Transverse colon (tissue), 4 donors: ENCODE measurements around the gene SUPV3L1. TPM values are rescaled to one million over a fixed set of nuclear protein-coding genes. Genes with fewer than 3 reads are reported as not detected.
"Not testable (repeated sequence)": the region's sequence is repeated elsewhere in the genome, so short reads cannot be mapped to it uniquely, and the experiment has no call there.

Experiments used
- DNase-seq: peaks from one replicate; pipeline ENCODE4 v3.0.0-alpha.2; 2019
- H3K27ac ChIP-seq, 4 donors: fragments of 200-600 bp; sonication (generic); 2 replicates each; pipeline ENCODE4 v1.5.1; 2016 to 2018; ENCODE audit warnings: inconsistent platforms in 4 of 4
- H3K27me3 ChIP-seq: fragments of 200-600 bp; sonication (generic); 2 replicates; pipeline ENCODE4 v1.5.1; 2017; ENCODE audit warnings: inconsistent platforms
- H3K36me3 ChIP-seq, 4 donors: fragments of 200-600 bp; sonication (generic); 2 replicates each; pipeline ENCODE4 v1.5.1; 2017 to 2019; ENCODE audit warnings: inconsistent platforms in 4 of 4
- H3K4me1 ChIP-seq, 4 donors: fragments of 200-600 bp; sonication (generic); 2 replicates each; pipeline ENCODE4 v1.5.1; 2017 to 2020; ENCODE audit warnings: inconsistent platforms in 4 of 4
- H3K4me3 ChIP-seq, 4 donors: fragments of 200-600 bp; sonication (generic); 1 replicate in 1 of 4; 2 replicates in 3 of 4; pipeline versions ENCODE4 v1.5.1 to v1.6.1; 2017 to 2019; ENCODE audit warnings: inconsistent platforms in 4 of 4
- H3K9me3 ChIP-seq, 2 donors: fragments of 200-600 bp; sonication (generic); 2 replicates each; pipeline ENCODE4 v1.5.1; 2017 to 2019; ENCODE audit warnings: inconsistent platforms in 2 of 2
- EP300 ChIP-seq: sonication (generic); formaldehyde crosslinking; IDR thresholded peaks from one replicate; pipeline ENCODE4 v1.6.1; 2017; ENCODE audit warnings: antibody characterized with exemption, low read depth
- POLR2A ChIP-seq: fragments of 450-650 bp; IDR thresholded peaks from one replicate; pipeline ENCODE4 v1.6.1; 2016; ENCODE audit warnings: antibody characterized with exemption, mild to moderate bottlenecking, moderate library complexity
- POLR2AphosphoS5 ChIP-seq, 3 donors: sonication (generic); formaldehyde crosslinking; IDR thresholded peaks; one replicate each; pipeline ENCODE4 v1.6.1; 2016; ENCODE audit warnings: antibody characterized with exemption in 3 of 3
- WGBS, 2 donors: methylation state at CpG; one replicate each; pipeline ENCODE4 v1.1.5; 2018; ENCODE audit warnings: low coverage in 1 of 2; 5-methylcytosine and 5-hydroxymethylcytosine counted together
- in situ Hi-C, 4 donors: fragments of 200-750 bp; cut with MboI; loops; one replicate each; pipeline versions ENCODE4 v1.15.0 to v1.15.1; 2017; ENCODE audit warnings: low sequenced_read_pairs in 3 of 4, low pct_ligation_motif_present in 1 of 4, low pct_unique_long_range_greater_than_20kb in 1 of 4
- intact Hi-C: fragments of 100-400 bp; cut with DNase I; formaldehyde crosslinking; loops from one replicate; pipeline ENCODE4 v1.15.1; 2023; ENCODE audit warnings: low total_unique reads
- total RNA-seq, 4 donors: library from RNA; depleted of rRNA; stranded (reverse); fragments of >200 nt; gene quantifications; one replicate each; pipeline ENCODE4 v1.1.0, GENCODE V29; 2016
- TF ChIP-seq, protein P1 (sequence below), 5 experiments: fragments of 200-600 bp in 3 of 5; fragments of 450-650 bp in 2 of 5; sonication (generic) in 3 of 5; IDR thresholded peaks; 1 replicate in 2 of 5; 2 replicates in 3 of 5; pipeline ENCODE4 v1.5.1; 2016 to 2017; ENCODE audit warnings: antibody characterized with exemption in 5 of 5, inconsistent platforms in 3 of 5, mild to moderate bottlenecking in 2 of 5, moderate library complexity in 1 of 5

Gene SUPV3L1
- total RNA-seq, result 10 to 100 TPM; 15.3 to 34.0 (median 26.7) TPM

DNA sequence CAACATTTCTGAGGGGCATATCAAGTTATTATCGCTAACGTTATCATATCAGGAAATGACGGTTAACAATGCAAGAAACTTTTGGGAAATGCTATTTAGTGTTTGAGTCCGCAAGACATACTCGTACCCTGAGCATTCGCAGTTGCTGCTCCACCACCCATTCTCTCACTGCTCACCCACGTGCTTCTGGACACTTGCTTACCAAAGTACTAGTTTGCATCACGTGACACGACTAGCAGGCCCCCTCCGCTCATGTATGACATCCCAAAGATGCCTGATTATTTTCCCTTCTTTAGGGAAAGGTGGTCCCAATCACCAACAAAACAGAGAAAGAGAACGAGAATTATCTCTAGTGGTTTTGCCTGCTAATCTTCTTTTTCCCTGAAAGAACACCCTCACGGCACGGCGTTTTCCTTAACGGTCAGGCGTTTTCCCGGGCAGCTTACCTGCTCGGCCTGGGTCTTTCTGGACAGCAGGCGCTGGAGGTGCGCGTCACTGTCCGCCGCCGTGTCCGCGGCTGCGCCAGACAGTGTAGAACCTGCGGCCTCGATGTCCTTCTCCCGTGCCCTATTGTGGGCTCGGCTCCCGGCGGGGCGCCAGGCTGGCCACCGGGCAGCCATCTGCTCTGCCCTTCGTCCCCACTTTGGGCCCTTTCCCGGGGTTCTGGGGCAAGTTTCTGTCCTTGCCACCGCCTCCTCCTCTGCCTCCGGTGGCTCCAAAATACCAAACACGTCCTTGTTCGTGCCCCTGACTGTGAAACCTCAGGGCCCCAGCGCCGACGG lies at the start of gene SUPV3L1:
SUPV3L1 (plus strand) TSS at position 492 of the 782 bp plus-strand sequence; CDS start at position 550, 58 bp downstream.
- Histone ChIP-seq H3K4me1 (peaks cover 10 to 23% (median 19%) of the 10 kb centered on the region in 4 donors), H3K27ac (peak within 1 kb of the TSS; percentile 87 to 96 (median 91)), H3K36me3 (peaks cover 0 to 8% (median 0%) of the 10 kb centered on the region in 4 donors), H3K27me3 (no peaks in the 10 kb centered on the region), H3K9me3 (no peaks in the 10 kb centered on the region), H3K4me3 (peak within 1 kb of the TSS; percentile 91 to 99 (median 97))
- TF ChIP-seq, protein P1, sequence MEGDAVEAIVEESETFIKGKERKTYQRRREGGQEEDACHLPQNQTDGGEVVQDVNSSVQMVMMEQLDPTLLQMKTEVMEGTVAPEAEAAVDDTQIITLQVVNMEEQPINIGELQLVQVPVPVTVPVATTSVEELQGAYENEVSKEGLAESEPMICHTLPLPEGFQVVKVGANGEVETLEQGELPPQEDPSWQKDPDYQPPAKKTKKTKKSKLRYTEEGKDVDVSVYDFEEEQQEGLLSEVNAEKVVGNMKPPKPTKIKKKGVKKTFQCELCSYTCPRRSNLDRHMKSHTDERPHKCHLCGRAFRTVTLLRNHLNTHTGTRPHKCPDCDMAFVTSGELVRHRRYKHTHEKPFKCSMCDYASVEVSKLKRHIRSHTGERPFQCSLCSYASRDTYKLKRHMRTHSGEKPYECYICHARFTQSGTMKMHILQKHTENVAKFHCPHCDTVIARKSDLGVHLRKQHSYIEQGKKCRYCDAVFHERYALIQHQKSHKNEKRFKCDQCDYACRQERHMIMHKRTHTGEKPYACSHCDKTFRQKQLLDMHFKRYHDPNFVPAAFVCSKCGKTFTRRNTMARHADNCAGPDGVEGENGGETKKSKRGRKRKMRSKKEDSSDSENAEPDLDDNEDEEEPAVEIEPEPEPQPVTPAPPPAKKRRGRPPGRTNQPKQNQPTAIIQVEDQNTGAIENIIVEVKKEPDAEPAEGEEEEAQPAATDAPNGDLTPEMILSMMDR (IDR thresholded peaks at IDR 0.05), result no peak
- TF ChIP-seq EP300 (no peak), POLR2AphosphoS5 (IDR thresholded peaks at IDR 0.05) (peak; percentile 73 to 93 (median 88)), POLR2A (peak; percentile 92)
- WGBS, 2 donors, result 0% methylated on average over 8 to 44 of the region's 44 CpGs
- in situ Hi-C loops, result no loop called here
- intact Hi-C loops, result loop anchor here (5.0 kb wide), 1 partner anchor 967 kb away; the partner anchor contains the start of gene TYSND1
- DNase-seq, result peak; percentile 92

DNA sequence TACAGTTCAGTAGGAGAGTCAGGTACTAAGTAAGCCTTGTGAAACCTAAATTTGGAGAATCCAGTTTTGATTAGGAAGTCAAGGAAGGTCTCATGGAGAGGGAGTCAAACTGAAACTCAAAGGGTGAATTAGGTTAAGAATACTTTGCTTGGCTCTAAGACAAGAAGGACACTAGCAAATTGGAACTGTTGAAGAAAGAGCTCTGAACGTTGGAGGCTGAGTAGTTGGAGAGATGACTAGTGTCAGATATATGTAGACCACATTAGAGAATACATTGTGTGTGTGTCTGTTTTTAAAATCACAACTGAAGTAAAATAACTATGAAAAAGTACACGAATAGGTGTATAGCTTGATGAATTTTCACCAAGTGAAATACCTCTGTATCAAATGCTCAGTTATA lies 49.8 kb upstream of the SUPV3L1 start:
- Histone ChIP-seq H3K4me1 (peaks cover 0 to 37% (median 11%) of the 10 kb centered on the region in 4 donors), H3K27ac (no peak overlapping the region)
- intact Hi-C loops, result no loop called here

DNA sequence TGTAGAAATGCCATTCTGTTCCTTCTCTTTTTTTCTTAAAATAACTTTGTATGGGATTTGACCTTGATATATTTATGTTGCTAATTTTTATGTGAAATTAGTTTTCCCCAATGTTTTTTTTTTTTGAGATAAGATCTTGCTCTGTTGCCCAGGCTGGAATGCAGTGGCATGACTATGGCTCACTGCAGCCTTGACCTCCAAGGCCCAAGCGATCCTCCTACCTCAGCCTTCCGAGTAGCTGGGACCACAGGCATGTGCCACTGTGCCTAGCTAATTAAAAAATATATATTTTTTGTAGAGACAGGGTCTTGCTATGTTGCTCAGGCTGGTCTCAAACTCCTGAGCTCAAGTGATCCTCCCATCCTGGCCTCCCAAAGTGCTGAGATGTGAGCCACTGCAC lies 40.1 kb upstream of the SUPV3L1 start:
- no peak for TF ChIP-seq POLR2AphosphoS5 (IDR thresholded peaks at IDR 0.05)
- TF ChIP-seq POLR2A, result no peak
- no peak for TF ChIP-seq EP300
- TF ChIP-seq, protein P1 (IDR thresholded peaks at IDR 0.05), result no peak
- 95 to 100% methylated on average over 1 to 2 of the region's 2 CpGs for WGBS, 2 donors
- intact Hi-C loops, result no loop called here

More for the DNA sequence above, 49.8 kb upstream of the SUPV3L1 start:
- WGBS, 2 donors, result 48 to 70% methylated on average over 1 to 2 of the region's 2 CpGs
- H3K9me3 ChIP-seq, result no peaks in the 10 kb centered on the region
- no peak overlapping the region for H3K4me3 ChIP-seq
- no peaks in the 10 kb centered on the region for H3K27me3 ChIP-seq
- TF ChIP-seq POLR2AphosphoS5 (IDR thresholded peaks at IDR 0.05) (no peak), EP300 (no peak), POLR2A (no peak)
- TF ChIP-seq, protein P1 (IDR thresholded peaks at IDR 0.05), result no peak
- in situ Hi-C loops, result no loop called here
- peaks cover 0 to 15% (median 5%) of the 10 kb centered on the region in 4 donors for H3K36me3 ChIP-seq
- DNase-seq, result no peak

DNA sequence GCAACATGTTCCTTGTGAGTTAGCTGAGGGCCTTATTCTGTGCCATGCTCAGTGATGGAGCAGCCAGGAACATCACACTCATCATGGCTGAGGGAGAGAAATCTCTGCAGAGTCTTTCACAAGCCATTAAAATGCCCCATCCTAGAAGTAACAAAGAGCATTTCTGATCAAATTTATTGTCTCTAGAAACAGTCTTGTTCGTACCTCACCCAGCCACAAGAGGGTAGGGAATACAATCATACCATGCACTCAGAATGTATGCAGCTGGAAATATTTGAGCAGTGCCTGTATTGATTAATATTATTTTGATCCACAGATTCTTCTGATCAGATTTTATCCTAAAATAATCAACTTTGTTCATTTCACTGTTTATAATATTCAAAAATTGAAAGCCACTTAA lies 38.7 kb upstream of the SUPV3L1 start:
- 69% methylated on average over 1 of the region's 1 CpG; no CpG with 5 or more reads in 1 of the 2 donors for WGBS, 2 donors
- no peak for DNase-seq
- Histone ChIP-seq H3K27ac (no peak overlapping the region), H3K9me3 (no peaks in the 10 kb centered on the region), H3K36me3 (peaks cover 0 to 11% (median 0%) of the 10 kb centered on the region in 4 donors), H3K4me1 (peaks cover 0 to 15% (median 2%) of the 10 kb centered on the region in 4 donors), H3K27me3 (no peaks in the 10 kb centered on the region), H3K4me3 (no peak overlapping the region)
- in situ Hi-C loops (no loop called here), intact Hi-C loops (no loop called here)
- TF ChIP-seq, protein P1 (IDR thresholded peaks at IDR 0.05), result no peak
- TF ChIP-seq POLR2AphosphoS5 (IDR thresholded peaks at IDR 0.05) (no peak), POLR2A (no peak), EP300 (no peak)

More for the DNA sequence above, 40.1 kb upstream of the SUPV3L1 start:
- Histone ChIP-seq H3K36me3 (peaks cover 0 to 24% (median 2%) of the 10 kb centered on the region in 4 donors), H3K4me1 (peaks cover 0 to 15% (median 2%) of the 10 kb centered on the region in 4 donors), H3K27me3 (no peaks in the 10 kb centered on the region), H3K9me3 (no peaks in the 10 kb centered on the region), H3K4me3 (no peak overlapping the region), H3K27ac (no peak overlapping the region)
- in situ Hi-C loops, result no loop called here
- DNase-seq, result no peak

DNA sequence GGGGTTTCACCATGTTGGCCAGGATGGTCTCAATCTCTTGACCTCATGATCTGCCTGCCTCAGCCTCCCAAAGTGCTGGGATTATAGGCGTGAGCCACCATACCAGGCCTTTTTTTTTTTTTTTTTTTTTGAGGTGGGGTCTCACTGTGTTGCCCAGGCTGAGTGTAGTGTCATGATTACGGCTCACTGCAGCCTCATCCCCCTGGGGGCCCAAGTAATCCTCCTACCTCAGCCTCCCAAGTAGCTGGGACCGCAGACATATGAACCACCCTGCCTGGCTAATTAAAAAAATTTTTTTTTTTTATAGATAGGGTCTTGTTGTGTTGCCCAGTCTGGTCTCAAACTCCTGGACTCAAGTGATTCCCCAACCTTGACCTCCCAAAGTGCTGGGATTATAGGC lies 38.0 kb upstream of the SUPV3L1 start:
- 92 to 100% methylated on average over 3 of the region's 3 CpGs for WGBS, 2 donors
- H3K9me3 ChIP-seq, DNase-seq, intact Hi-C loops, in situ Hi-C loops, H3K27ac ChIP-seq, H3K36me3 ChIP-seq, H3K27me3 ChIP-seq, H3K4me3 ChIP-seq: not testable (repeated sequence)
- peaks cover 0 to 17% (median 2%) of the 10 kb centered on the region in 4 donors for H3K4me1 ChIP-seq
